AG04450 (cell line): Measurements from ENCODE around the gene PCGF2. TPM values are rescaled to one million over a fixed set of nuclear protein-coding genes. Genes with fewer than 3 reads are reported as not detected.

Source experiments
- CTCF ChIA-PET: fragments of 300-600, 350-600 bp; formaldehyde crosslinking; extraction: SDS; loops from one replicate; lab custom pipeline; 2022; ENCODE audit warnings: antibody characterized with exemption, inconsistent platforms; lab: Charles Lee
- POLR2A ChIA-PET: fragments of 350-600 bp; formaldehyde crosslinking; extraction: SDS; loops from one replicate; lab custom pipeline; 2021; ENCODE audit warnings: antibody characterized with exemption, inconsistent platforms; lab: Yijun Ruan, JAX
- DNase-seq: peaks from one replicate; pipeline ENCODE4 v3.0.0-alpha.2; 2011; ENCODE audit warnings: low read depth, low spot score
- H3K27ac ChIP-seq: one replicate; pipeline ENCODE4 v1.5.1; 2012; ENCODE audit warnings: low read depth, low read length, control low read depth
- H3K27me3 ChIP-seq: one replicate; pipeline ENCODE4 v1.6.0; 2012; ENCODE audit warnings: low read length; ENCODE audit not compliant: control insufficient read depth, insufficient read depth
- H3K4me3 ChIP-seq: 2 replicates; pipeline ENCODE4 v1.5.1; 2011; ENCODE audit warnings: mild to moderate bottlenecking, low read depth, low read length, control low read depth
- H3K9me3 ChIP-seq: 2 replicates; pipeline ENCODE4 v1.5.1; 2012; ENCODE audit warnings: low read length; ENCODE audit not compliant: control insufficient read depth, insufficient read depth
- polyA plus RNA-seq: library from polyadenylated mRNA; depleted of rRNA; stranded (reverse); fragments of >200 nt; gene quantifications from 2 replicates; pipeline ENCODE4 v1.2.3, GENCODE V29; 2011
- TF ChIP-seq, protein P1 (sequence below): IDR thresholded peaks from 2 replicates; pipeline ENCODE4 v1.5.1; 2011; ENCODE audit warnings: low read depth, low read length, control low read depth, inconsistent platforms

The PCGF2 gene
- polyA plus RNA-seq, 1 experiment, result 13.5 TPM

DNA sequence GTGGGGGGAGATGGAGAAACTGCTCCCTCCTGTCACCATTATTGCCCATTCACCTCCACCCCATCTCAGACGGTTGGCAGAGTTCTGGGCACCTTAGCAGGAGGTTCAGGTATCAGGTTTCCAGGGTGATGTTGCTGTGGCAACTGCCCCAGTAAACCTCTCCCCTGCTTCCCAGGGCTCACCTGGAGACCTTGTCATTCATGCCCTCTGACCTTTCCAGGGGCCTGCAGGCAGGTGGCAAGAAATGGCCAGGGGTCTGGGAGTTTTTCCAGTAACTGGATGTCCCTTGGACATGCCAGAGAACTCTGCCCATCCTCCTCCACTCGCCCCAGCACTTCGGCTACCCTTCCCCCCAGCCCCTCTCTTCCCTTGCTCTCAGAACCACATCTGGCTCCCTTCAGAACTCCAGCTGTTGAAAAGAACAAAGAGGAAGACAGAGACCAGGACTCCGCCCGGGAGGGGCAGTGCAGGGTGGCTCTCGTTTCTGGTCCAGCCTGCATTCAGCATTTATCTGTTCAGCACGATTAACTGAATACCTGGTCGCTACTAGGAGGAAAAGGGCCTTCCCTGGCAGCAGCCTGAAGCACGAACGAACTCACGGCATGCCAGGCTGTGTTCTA lies 34.6 kb downstream of the PCGF2 start:
- Histone ChIP-seq H3K27me3 (no peaks in the 10 kb centered on the region), H3K27ac (no peak overlapping the region), H3K4me3 (no peak overlapping the region), H3K9me3 (no peaks in the 10 kb centered on the region)
- POLR2A ChIA-PET, result no interaction called here
- TF ChIP-seq, protein P1, sequence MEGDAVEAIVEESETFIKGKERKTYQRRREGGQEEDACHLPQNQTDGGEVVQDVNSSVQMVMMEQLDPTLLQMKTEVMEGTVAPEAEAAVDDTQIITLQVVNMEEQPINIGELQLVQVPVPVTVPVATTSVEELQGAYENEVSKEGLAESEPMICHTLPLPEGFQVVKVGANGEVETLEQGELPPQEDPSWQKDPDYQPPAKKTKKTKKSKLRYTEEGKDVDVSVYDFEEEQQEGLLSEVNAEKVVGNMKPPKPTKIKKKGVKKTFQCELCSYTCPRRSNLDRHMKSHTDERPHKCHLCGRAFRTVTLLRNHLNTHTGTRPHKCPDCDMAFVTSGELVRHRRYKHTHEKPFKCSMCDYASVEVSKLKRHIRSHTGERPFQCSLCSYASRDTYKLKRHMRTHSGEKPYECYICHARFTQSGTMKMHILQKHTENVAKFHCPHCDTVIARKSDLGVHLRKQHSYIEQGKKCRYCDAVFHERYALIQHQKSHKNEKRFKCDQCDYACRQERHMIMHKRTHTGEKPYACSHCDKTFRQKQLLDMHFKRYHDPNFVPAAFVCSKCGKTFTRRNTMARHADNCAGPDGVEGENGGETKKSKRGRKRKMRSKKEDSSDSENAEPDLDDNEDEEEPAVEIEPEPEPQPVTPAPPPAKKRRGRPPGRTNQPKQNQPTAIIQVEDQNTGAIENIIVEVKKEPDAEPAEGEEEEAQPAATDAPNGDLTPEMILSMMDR, result no peak
- no peak for DNase-seq
- CTCF ChIA-PET, result interaction anchor here (0.6 kb wide), 1 partner anchor 22 kb away, joined by 4 read pairs; no protein-coding TSS in a partner anchor

DNA sequence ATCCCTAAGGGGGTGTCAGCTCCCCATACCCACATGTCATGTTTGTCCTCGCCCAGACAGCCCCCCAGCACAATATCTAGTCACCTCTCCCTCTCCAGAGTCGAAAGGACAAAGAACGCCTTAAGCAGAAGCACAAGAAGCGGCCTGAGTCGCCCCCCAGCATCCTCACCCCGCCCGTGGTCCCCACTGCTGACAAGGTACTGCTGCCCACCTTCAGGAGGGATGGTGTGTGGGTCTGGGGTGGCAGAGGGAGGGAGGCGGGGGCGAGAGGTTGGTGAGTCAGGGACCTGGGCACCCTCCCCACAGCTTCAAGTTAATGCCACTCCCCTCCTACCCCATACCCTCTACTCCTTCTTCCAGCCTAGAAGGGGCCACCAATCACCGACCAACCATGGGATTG lies 35.5 kb downstream of the PCGF2 start:
- Histone ChIP-seq H3K27ac (no peak overlapping the region), H3K4me3 (no peak overlapping the region), H3K27me3 (no peaks in the 10 kb centered on the region), H3K9me3 (no peaks in the 10 kb centered on the region)
- CTCF ChIA-PET, result no interaction called here
- TF ChIP-seq, protein P1, result no peak
- POLR2A ChIA-PET, result no interaction called here
- DNase-seq, result no peak

DNA sequence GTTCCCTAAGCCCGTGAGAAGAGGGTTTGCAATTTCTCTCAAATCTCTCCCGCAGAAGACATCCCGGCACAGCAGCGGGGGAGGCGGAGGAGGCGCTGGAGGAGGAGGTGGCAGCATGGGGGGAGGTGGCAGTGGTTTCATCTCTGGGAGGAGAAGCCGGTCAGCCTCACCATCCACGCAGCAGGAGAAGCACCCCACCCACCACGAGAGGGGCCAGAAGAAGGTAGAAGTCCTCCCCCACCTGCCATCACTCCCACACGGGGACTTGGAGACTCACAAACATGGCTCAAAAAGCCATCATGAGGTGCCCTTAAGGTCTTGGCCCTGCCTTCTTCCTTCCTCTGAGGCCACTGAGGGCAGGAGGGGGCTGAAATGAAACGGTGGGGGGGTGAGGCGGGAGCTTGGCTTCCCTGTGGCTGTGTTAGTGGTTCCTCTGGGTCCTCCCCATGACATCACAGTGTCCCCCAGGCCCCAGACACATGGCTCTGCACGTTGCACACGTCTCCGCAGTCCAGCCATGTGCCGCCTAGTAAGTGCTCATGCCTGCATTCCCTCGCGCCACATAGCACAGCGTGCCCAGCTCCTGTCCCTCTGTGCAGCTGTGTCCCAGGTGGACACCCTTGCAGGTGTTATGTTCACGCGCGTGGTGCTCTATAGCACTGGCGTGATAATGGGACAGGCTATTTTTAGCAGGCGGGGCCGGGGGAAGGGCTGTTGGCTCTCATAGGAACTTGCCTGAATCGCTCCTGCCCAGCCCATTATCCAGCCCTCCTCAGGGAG lies 36.2 kb downstream of the PCGF2 start:
- CTCF ChIA-PET, result no interaction called here

DNA sequence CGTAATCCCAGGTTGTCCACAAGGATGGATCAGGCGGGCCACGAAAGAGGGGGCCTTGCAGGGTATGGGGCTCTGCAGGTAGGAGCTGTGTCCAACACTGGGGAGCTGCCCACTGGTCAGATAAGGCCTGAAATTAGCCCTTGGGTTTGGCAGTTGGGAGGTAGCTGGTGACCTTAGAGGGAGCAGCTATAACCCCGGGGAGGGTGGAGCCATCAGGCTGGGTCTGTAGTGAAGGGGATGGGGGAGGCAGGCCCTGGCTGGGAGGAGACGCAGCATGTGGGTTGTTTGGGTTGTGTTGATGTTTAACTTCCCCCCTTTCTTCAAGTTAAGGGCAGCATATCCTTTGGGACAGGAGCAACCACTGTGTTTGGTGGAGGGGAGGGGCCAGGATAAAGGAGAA lies 37.2 kb downstream of the PCGF2 start:
- DNase-seq, result no peak
- Histone ChIP-seq H3K27ac (no peak overlapping the region), H3K9me3 (no peaks in the 10 kb centered on the region), H3K27me3 (no peaks in the 10 kb centered on the region), H3K4me3 (no peak overlapping the region)
- POLR2A ChIA-PET, result no interaction called here
- CTCF ChIA-PET, result no interaction called here
- TF ChIP-seq, protein P1, result no peak

More for the DNA sequence above, 36.2 kb downstream of the PCGF2 start:
- DNase-seq, result no peak
- TF ChIP-seq, protein P1, result no peak
- Histone ChIP-seq H3K27me3 (no peaks in the 10 kb centered on the region), H3K4me3 (no peak overlapping the region), H3K9me3 (no peaks in the 10 kb centered on the region), H3K27ac (no peak overlapping the region)
- POLR2A ChIA-PET, result no interaction called here

DNA sequence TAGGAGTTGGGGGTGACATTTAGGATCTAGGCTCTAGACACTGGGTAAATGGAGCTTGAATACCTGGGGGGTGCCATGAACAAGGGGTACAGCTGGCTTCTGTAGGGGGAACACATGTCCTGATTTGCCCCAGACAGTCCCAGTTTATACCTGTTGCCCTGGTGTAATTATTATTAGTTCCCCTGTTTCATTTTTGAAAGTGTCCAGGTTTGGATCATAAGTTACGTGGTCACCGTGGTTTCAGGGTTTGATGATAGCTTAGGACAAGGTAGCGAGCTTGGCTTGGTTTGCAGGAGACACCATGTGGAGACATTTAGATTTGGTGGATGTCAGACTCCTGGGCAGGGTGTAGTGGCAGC lies 37.6 kb downstream of the PCGF2 start:
- POLR2A ChIA-PET, result no interaction called here
- Histone ChIP-seq H3K4me3 (no peak overlapping the region), H3K27ac (no peak overlapping the region), H3K27me3 (no peaks in the 10 kb centered on the region), H3K9me3 (no peaks in the 10 kb centered on the region)
- CTCF ChIA-PET, result no interaction called here
- TF ChIP-seq, protein P1, result no peak
- DNase-seq, result no peak
